ENCODE data around the gene P3H2. TPM values are rescaled to one million over a fixed set of nuclear protein-coding genes. Genes with fewer than 3 reads are reported as not detected.
"Not testable (repeated sequence)": the region's sequence is repeated elsewhere in the genome, so short reads cannot be mapped to it uniquely, and the experiment has no call there.

P3H2 gene
- total and polyA plus RNA-seq, 2 donors (not counting 1 experiment from before 2014, with no cell fraction given): 20.5 to 21.6 TPM

DNA sequence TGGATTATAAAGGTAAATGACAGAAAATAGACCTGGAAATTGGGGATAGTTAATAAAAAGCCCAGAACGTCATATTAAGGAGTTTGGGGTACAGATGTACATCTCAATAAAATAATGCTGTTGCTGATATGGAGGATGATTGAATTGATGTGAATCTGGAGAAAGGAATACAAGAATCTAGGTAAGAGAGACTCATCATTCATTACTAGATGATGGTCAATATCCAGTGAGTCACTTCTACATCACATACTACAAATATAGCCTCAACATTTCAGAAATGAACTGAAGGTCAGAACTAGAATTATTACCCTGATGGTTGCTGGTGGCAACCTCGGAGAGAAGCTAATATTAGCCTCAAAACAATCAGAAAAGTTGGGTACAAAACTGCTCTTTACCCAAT, 37.6 kb upstream of the P3H2 start:
- Histone ChIP-seq H2AFZ (ENCODE audit: low read length) (no peak overlapping the region), H3K79me2 (ENCODE audit: control insufficient read depth, insufficient read depth, low read length) (no peaks in the 10 kb centered on the region), H3K36me3 (ENCODE audit: control insufficient read depth, insufficient read depth, low read length) (no peaks in the 10 kb centered on the region), H3K9ac (ENCODE audit: insufficient read depth, low read length) (no peak overlapping the region), H3K27ac (ENCODE audit: insufficient read depth, low read length) (no peak overlapping the region), H3K4me3 (replicated peaks in 1 of 4; ENCODE audit: control extremely low read depth in 1 of 4, insufficient read depth in 1 of 4, low read depth in 3 of 4, low read length in 4 of 4) (no peak overlapping the region), H3K4me1 (ENCODE audit: control insufficient read depth, extremely low read depth, insufficient read depth, low read length) (no peaks in the 10 kb centered on the region), H3K4me2 (ENCODE audit: extremely low read depth, insufficient read depth, low read length) (no peak overlapping the region), H3K27me3 (ENCODE audit: control insufficient read depth, insufficient read depth, low read length) (no peaks in the 10 kb centered on the region), H4K20me1 (ENCODE audit: control insufficient read depth, extremely low read depth, insufficient read depth, low read length) (no peaks in the 10 kb centered on the region), H3K9me3 (ENCODE audit: control insufficient read depth, insufficient read depth, low read depth, low read length) (no peaks in the 10 kb centered on the region)
- TF ChIP-seq EZH2 (IDR thresholded peaks at IDR 0.05; ENCODE audit: low read length, missing control alignments): no peak
- TF ChIP-seq, protein P1, sequence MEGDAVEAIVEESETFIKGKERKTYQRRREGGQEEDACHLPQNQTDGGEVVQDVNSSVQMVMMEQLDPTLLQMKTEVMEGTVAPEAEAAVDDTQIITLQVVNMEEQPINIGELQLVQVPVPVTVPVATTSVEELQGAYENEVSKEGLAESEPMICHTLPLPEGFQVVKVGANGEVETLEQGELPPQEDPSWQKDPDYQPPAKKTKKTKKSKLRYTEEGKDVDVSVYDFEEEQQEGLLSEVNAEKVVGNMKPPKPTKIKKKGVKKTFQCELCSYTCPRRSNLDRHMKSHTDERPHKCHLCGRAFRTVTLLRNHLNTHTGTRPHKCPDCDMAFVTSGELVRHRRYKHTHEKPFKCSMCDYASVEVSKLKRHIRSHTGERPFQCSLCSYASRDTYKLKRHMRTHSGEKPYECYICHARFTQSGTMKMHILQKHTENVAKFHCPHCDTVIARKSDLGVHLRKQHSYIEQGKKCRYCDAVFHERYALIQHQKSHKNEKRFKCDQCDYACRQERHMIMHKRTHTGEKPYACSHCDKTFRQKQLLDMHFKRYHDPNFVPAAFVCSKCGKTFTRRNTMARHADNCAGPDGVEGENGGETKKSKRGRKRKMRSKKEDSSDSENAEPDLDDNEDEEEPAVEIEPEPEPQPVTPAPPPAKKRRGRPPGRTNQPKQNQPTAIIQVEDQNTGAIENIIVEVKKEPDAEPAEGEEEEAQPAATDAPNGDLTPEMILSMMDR (conservative IDR thresholded peaks at IDR 0.05 in 1 of 2, IDR thresholded peaks at IDR 0.05 in 1 of 2; ENCODE audit: low read depth in 1 of 2, low read length in 2 of 2): no peak
- DNase-seq (ENCODE audit: low read depth in 2 of 2): no peak

DNA sequence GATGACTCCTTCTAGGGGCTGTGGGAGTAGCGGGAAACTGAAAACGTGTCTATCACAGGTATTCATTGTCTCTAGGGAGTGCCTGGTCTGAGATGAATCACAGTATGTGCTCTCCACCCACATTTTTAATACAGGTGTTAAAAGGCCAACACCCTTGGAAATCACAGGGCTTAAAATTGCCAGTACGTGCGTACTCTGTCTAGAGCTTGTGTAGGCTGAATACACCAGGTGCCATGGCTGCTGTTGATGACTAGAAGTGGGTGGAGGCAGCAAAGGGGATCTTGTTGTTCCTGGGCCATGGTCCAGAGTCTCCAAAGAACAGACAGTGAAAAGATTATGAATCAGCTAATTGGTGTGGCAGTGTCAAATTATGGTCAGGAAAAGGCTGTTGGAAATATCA, 35.1 kb upstream of the P3H2 start:
- H3K4me2 ChIP-seq (ENCODE audit: extremely low read depth, insufficient read depth, low read length): no peak overlapping the region
- no peaks in the 10 kb centered on the region for H3K79me2 ChIP-seq (ENCODE audit: control insufficient read depth, insufficient read depth, low read length)
- no peak overlapping the region for H3K4me3 ChIP-seq (replicated peaks in 1 of 4; ENCODE audit: control extremely low read depth in 1 of 4, insufficient read depth in 1 of 4, low read depth in 3 of 4, low read length in 4 of 4)
- H3K9me3 ChIP-seq (ENCODE audit: control insufficient read depth, insufficient read depth, low read depth, low read length): no peaks in the 10 kb centered on the region
- H3K27ac ChIP-seq (ENCODE audit: insufficient read depth, low read length): no peak overlapping the region
- H3K27me3 ChIP-seq (ENCODE audit: control insufficient read depth, insufficient read depth, low read length): no peaks in the 10 kb centered on the region
- H3K4me1 ChIP-seq (ENCODE audit: control insufficient read depth, extremely low read depth, insufficient read depth, low read length): peaks cover 2% of the 10 kb centered on the region
- H3K36me3 ChIP-seq (ENCODE audit: control insufficient read depth, insufficient read depth, low read length): no peaks in the 10 kb centered on the region
- DNase-seq (ENCODE audit: low read depth in 2 of 2): peak in 1 of 2 donors; percentile 71
- TF ChIP-seq, protein P1 (conservative IDR thresholded peaks at IDR 0.05 in 1 of 2, IDR thresholded peaks at IDR 0.05 in 1 of 2; ENCODE audit: low read depth in 1 of 2, low read length in 2 of 2): no peak
- TF ChIP-seq EZH2 (IDR thresholded peaks at IDR 0.05; ENCODE audit: low read length, missing control alignments): no peak
- H3K9ac ChIP-seq (ENCODE audit: insufficient read depth, low read length): no peak overlapping the region
- H2AFZ ChIP-seq (ENCODE audit: low read length): no peak overlapping the region
- H4K20me1 ChIP-seq (ENCODE audit: control insufficient read depth, extremely low read depth, insufficient read depth, low read length): no peaks in the 10 kb centered on the region

DNA sequence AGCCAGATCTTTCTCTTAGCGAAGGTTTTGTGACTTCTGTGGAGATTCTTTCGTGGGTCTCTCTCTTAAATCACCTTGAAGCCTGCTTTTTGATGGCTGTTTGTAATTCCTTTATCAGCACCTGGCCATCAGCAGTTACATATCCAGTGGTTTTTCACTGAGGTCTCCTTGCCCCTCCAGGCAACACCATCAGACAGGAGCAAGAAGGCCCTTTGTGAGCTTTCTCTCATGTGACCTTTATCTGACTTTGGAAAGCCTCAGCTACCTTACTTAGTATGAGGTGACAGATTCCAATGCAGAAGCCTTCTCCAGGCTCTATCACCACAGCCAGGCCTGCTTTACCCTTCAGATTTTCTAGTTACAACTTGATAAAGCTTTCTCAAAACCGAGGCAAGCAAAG, 30.0 kb upstream of the P3H2 start:
- H3K79me2 ChIP-seq (ENCODE audit: control insufficient read depth, insufficient read depth, low read length): no peaks in the 10 kb centered on the region

DNA sequence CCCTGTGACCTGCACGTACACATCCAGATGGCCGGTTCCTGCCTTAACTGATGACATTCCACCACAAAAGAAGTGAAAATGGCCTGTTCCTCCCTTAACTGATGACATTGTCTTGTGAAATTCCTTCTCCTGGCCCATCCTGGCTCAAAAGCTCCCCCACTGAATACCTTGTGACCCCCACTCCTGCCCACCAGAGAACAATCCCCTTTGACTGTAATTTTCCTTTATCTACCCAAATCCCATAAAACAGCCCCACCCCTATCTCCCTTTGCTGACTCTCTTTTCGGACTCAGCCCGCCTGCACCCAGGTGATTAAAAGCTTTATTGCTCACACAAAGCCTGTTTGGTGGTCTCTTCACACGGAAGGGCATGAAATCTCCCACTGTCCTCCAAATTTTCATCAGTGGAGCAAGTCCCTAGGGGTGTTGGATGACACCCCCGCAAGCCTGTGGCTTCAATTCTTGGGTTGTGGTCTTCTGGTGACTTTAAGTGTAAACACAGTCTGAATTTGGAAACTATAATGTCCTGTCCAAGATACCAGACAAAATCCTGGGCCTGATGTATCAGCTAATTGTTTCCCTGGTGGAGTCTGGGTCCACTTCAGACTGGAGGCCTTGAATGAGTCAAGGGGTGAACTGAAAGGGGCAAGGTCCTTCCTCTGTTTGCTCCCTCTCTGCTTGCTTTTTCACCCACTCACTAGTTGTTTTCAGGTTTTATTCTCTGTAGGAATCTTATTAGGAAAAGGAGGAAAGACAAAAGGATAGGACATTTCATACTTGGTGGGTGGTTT, 29.3 kb upstream of the P3H2 start:
- H3K79me2 ChIP-seq (ENCODE audit: control insufficient read depth, insufficient read depth, low read length); H3K9me3 ChIP-seq (ENCODE audit: control insufficient read depth, insufficient read depth, low read depth, low read length); H3K4me2 ChIP-seq (ENCODE audit: extremely low read depth, insufficient read depth, low read length); H2AFZ ChIP-seq (ENCODE audit: low read length); DNase-seq (ENCODE audit: low read depth in 2 of 2); H3K36me3 ChIP-seq (ENCODE audit: control insufficient read depth, insufficient read depth, low read length); H3K27ac ChIP-seq (ENCODE audit: insufficient read depth, low read length); H3K27me3 ChIP-seq (ENCODE audit: control insufficient read depth, insufficient read depth, low read length); H3K9ac ChIP-seq (ENCODE audit: insufficient read depth, low read length); H4K20me1 ChIP-seq (ENCODE audit: control insufficient read depth, extremely low read depth, insufficient read depth, low read length); H3K4me3 ChIP-seq (replicated peaks in 1 of 4; ENCODE audit: control extremely low read depth in 1 of 4, insufficient read depth in 1 of 4, low read depth in 3 of 4, low read length in 4 of 4); H3K4me1 ChIP-seq (ENCODE audit: control insufficient read depth, extremely low read depth, insufficient read depth, low read length): not testable (repeated sequence)

More for the DNA sequence above, 30.0 kb upstream of the P3H2 start:
- Histone ChIP-seq H3K9me3 (ENCODE audit: control insufficient read depth, insufficient read depth, low read depth, low read length) (no peaks in the 10 kb centered on the region), H3K27ac (ENCODE audit: insufficient read depth, low read length) (no peak overlapping the region), H3K27me3 (ENCODE audit: control insufficient read depth, insufficient read depth, low read length) (no peaks in the 10 kb centered on the region), H3K4me1 (ENCODE audit: control insufficient read depth, extremely low read depth, insufficient read depth, low read length) (peaks cover 2% of the 10 kb centered on the region), H4K20me1 (ENCODE audit: control insufficient read depth, extremely low read depth, insufficient read depth, low read length) (no peaks in the 10 kb centered on the region), H3K9ac (ENCODE audit: insufficient read depth, low read length) (no peak overlapping the region), H2AFZ (ENCODE audit: low read length) (no peak overlapping the region), H3K4me2 (ENCODE audit: extremely low read depth, insufficient read depth, low read length) (no peak overlapping the region), H3K36me3 (ENCODE audit: control insufficient read depth, insufficient read depth, low read length) (no peaks in the 10 kb centered on the region), H3K4me3 (replicated peaks in 1 of 4; ENCODE audit: control extremely low read depth in 1 of 4, insufficient read depth in 1 of 4, low read depth in 3 of 4, low read length in 4 of 4) (no peak overlapping the region)
- DNase-seq (ENCODE audit: low read depth in 2 of 2): no peak
- TF ChIP-seq EZH2 (IDR thresholded peaks at IDR 0.05; ENCODE audit: low read length, missing control alignments): no peak
- TF ChIP-seq, protein P1 (conservative IDR thresholded peaks at IDR 0.05 in 1 of 2, IDR thresholded peaks at IDR 0.05 in 1 of 2; ENCODE audit: low read depth in 1 of 2, low read length in 2 of 2): no peak
